Body of pancreas (tissue), 4 donors: ENCODE data around the gene SORCS2. TPM values are rescaled to one million over a fixed set of nuclear protein-coding genes. Genes with fewer than 3 reads are reported as not detected.

Experiments
- ATAC-seq: fragments of 150-250 bp; one replicate; pipeline ENCODE4 v1.9.1; 2016
- DNase-seq, 4 donors: peaks; one replicate each; pipeline ENCODE4 v3.0.0-alpha.2; 2019
- H3K27ac ChIP-seq, 4 donors: fragments of 200-600 bp; sonication (generic); 1 replicate in 3 of 4; 2 replicates in 1 of 4; pipeline versions ENCODE4 v1.5.1 to v1.6.1; 2016 to 2019; ENCODE audit warnings: mild to moderate bottlenecking in 1 of 4, mixed read lengths in 1 of 4, moderate library complexity in 1 of 4
- H3K27me3 ChIP-seq, 2 donors: fragments of 200-600 bp; sonication (generic); one replicate each; pipeline ENCODE4 v1.6.0; 2016; ENCODE audit warnings: mild to moderate bottlenecking in 1 of 2
- H3K36me3 ChIP-seq, 2 donors: fragments of 200-600 bp; sonication (generic); replicated peaks in 1 of 2; 2 replicates each; pipeline ENCODE4 v1.5.1; 2016; ENCODE audit warnings: low read depth in 2 of 2; ENCODE audit not compliant: insufficient read depth in 1 of 2
- H3K4me1 ChIP-seq: fragments of 200-600 bp; sonication (generic); one replicate; pipeline ENCODE4 v1.6.0; 2016
- H3K4me3 ChIP-seq, 2 donors: fragments of 200-600 bp; sonication (generic); 1 replicate in 1 of 2; 2 replicates in 1 of 2; pipeline ENCODE4 v1.5.1; 2016 to 2019
- H3K9me3 ChIP-seq, 3 donors: fragments of 200-600 bp; sonication (generic); 1 replicate in 2 of 3; 2 replicates in 1 of 3; pipeline ENCODE4 v1.5.1; 2016
- POLR2A ChIP-seq, 3 donors: fragments of 450-650 bp; IDR thresholded peaks; one replicate each; pipeline ENCODE4 v1.6.1; 2016; ENCODE audit warnings: antibody characterized with exemption in 3 of 3, mild to moderate bottlenecking in 2 of 3
- WGBS, 2 donors: methylation state at CpG; one replicate each; pipeline ENCODE4 v1.1.5; 2017; 5-methylcytosine and 5-hydroxymethylcytosine counted together
- intact Hi-C: fragments of 100-400 bp; cut with DNase I; formaldehyde crosslinking; loops from one replicate; pipeline ENCODE4 v1.15.1; 2023
- total RNA-seq, 2 donors: library from RNA; depleted of rRNA; stranded (reverse); fragments of >200 nt; gene quantifications; one replicate each; pipeline ENCODE4 v1.1.0, GENCODE V29; 2016
- TF ChIP-seq, protein P1 (sequence below), 7 experiments: fragments of 450-650 bp in 4 of 7; fragments of 200-600 bp in 3 of 7; sonication (generic) in 3 of 7; IDR thresholded peaks; one replicate each; pipeline ENCODE4 v1.5.1; 2016 to 2019; ENCODE audit warnings: antibody characterized with exemption in 7 of 7

SORCS2 gene
- total RNA-seq, 2 donors from 2014 or later: 0.26 to 0.33 TPM

GRCh38 chr4:7680106-7680505 is 487.8 kb downstream of the SORCS2 start:
- 47 to 52% methylated on average over 2 to 8 of the region's 10 CpGs for WGBS, 2 donors
- intact Hi-C loops: no loop called here
- H3K27ac ChIP-seq: no peak overlapping the region

GRCh38 chr4:7680731-7681130 is 488.4 kb downstream of the SORCS2 start:
- intact Hi-C loops: no loop called here
- TF ChIP-seq, protein P1, sequence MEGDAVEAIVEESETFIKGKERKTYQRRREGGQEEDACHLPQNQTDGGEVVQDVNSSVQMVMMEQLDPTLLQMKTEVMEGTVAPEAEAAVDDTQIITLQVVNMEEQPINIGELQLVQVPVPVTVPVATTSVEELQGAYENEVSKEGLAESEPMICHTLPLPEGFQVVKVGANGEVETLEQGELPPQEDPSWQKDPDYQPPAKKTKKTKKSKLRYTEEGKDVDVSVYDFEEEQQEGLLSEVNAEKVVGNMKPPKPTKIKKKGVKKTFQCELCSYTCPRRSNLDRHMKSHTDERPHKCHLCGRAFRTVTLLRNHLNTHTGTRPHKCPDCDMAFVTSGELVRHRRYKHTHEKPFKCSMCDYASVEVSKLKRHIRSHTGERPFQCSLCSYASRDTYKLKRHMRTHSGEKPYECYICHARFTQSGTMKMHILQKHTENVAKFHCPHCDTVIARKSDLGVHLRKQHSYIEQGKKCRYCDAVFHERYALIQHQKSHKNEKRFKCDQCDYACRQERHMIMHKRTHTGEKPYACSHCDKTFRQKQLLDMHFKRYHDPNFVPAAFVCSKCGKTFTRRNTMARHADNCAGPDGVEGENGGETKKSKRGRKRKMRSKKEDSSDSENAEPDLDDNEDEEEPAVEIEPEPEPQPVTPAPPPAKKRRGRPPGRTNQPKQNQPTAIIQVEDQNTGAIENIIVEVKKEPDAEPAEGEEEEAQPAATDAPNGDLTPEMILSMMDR (IDR thresholded peaks at IDR 0.05): no peak
- TF ChIP-seq POLR2A (IDR thresholded peaks at IDR 0.05): no peak
- Histone ChIP-seq H3K4me1 (no peaks in the 10 kb centered on the region), H3K36me3 (no peaks in the 10 kb centered on the region), H3K27ac (no peak overlapping the region), H3K9me3 (peaks cover 0 to 15% (median 0%) of the 10 kb centered on the region in 3 donors), H3K4me3 (no peak overlapping the region), H3K27me3 (no peaks in the 10 kb centered on the region)
- WGBS, 2 donors: 47% methylated on average over 1 of the region's 1 CpG; no CpG with 5 or more reads in 1 of the 2 donors
- ATAC-seq: no peak
- DNase-seq: no peak

More at GRCh38 chr4:7680106-7680505, 487.8 kb downstream of the SORCS2 start:
- ATAC-seq (no peak), DNase-seq (no peak)
- Histone ChIP-seq H3K27me3 (no peaks in the 10 kb centered on the region), H3K4me1 (no peaks in the 10 kb centered on the region), H3K4me3 (no peak overlapping the region), H3K9me3 (peaks cover 0 to 15% (median 0%) of the 10 kb centered on the region in 3 donors), H3K36me3 (no peaks in the 10 kb centered on the region)
- TF ChIP-seq POLR2A (IDR thresholded peaks at IDR 0.05): no peak
- TF ChIP-seq, protein P1 (IDR thresholded peaks at IDR 0.05): no peak

DNA sequence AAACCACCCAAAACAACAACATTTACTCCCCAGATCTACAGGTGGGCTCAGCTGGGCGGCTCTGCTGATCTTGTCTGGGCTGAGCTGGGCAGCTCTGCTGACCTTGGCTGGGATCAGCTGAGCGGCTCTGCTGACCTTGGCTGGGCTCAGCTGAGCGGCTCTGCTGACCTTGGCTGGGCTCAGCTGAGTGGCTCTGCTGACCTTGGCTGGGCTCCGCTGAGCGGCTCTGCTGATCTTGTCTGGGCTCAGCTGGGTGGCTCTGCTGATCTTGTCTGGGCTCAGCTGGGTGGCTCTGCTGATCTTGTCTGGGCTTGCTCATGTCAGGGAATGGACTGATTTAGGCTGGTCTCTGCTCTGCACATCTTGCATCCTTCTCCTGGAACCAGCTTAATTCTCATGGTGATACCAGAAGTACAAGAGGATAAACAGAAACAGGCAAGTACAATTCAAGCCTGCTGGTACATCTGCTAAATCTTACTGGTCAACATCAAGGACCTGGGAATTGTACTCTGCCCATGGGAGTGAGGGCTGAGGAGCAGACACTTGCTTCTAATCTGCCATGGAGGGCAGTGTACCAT is 490.9 kb downstream of the SORCS2 start:
- TF ChIP-seq POLR2A (IDR thresholded peaks at IDR 0.05): no peak
- TF ChIP-seq, protein P1 (IDR thresholded peaks at IDR 0.05): no peak
- Histone ChIP-seq H3K4me3 (no peak overlapping the region), H3K36me3 (no peaks in the 10 kb centered on the region), H3K27me3 (no peaks in the 10 kb centered on the region), H3K4me1 (no peaks in the 10 kb centered on the region), H3K9me3 (peaks cover 0 to 15% (median 0%) of the 10 kb centered on the region in 3 donors), H3K27ac (no peak overlapping the region)
- intact Hi-C loops: no loop called here
- DNase-seq (no peak), ATAC-seq (no peak)
- 62 to 80% methylated on average over 1 to 4 of the region's 5 CpGs for WGBS, 2 donors

DNA sequence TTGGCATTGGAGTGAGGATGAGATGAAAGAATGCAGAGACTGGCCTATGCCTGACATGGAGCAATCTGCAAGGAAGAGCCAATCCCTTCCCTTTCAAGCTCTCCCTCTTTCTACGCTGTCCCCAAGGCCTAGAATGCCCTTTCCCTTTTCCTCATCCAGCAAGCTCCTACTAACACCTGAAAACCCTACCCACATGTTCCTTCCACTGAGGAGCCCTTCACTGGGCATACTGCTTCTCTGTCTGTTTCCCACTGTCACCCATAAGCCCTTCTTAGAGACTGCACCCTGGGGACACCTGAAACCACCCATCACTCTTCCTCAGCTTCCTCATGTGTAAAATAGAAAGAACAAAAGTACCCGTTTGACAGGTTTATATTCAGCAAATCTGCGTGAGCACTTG is 492.0 kb downstream of the SORCS2 start:
- intact Hi-C loops: no loop called here
- no peak for TF ChIP-seq POLR2A (IDR thresholded peaks at IDR 0.05)
- TF ChIP-seq, protein P1 (IDR thresholded peaks at IDR 0.05): no peak
- no peaks in the 10 kb centered on the region for H3K36me3 ChIP-seq
- no peaks in the 10 kb centered on the region for H3K27me3 ChIP-seq
- H3K4me1 ChIP-seq: no peaks in the 10 kb centered on the region
- H3K4me3 ChIP-seq: no peak overlapping the region
- peaks cover 0 to 15% (median 0%) of the 10 kb centered on the region in 3 donors for H3K9me3 ChIP-seq
- no peak overlapping the region for H3K27ac ChIP-seq
- no peak for ATAC-seq
- DNase-seq: no peak
- WGBS, 2 donors: 61 to 64% methylated on average over 3 of the region's 3 CpGs
